ENCODE measurements around the gene MAPKBP1.

- TF ChIP-seq CTCF (conservative IDR thresholded peaks at IDR 0.05; ENCODE audit: low read length) (no peak), EZH2phosphoT487 (IDR thresholded peaks at IDR 0.05; ENCODE audit: borderline replicate concordance, low read depth, low read length) (no peak)
These were observed 69.3 kb downstream of the MAPKBP1 start for GRCh38 chr15:41843571-41843970.
